Vagina (tissue), 2 donors: Measurements from ENCODE around the gene TTF2.

Experiments used
- CTCF ChIP-seq, 3 experiments: fragments of 450-650 bp in 2 of 3; fragments of 200-600 bp in 1 of 3; sonication (generic) in 1 of 3; IDR thresholded peaks; one replicate each; pipeline ENCODE4 v1.5.1; 2017 to 2019; ENCODE audit warnings: antibody characterized with exemption in 3 of 3, mild to moderate bottlenecking in 2 of 3, moderate library complexity in 2 of 3
- POLR2A ChIP-seq, 2 donors: fragments of 450-650 bp; IDR thresholded peaks; one replicate each; pipeline ENCODE4 v1.6.1; 2017; ENCODE audit warnings: antibody characterized with exemption in 2 of 2, mild to moderate bottlenecking in 2 of 2, moderate library complexity in 2 of 2
- POLR2AphosphoS5 ChIP-seq, 2 donors: sonication (generic); formaldehyde crosslinking; IDR thresholded peaks; one replicate each; pipeline ENCODE4 v1.9.0; 2017; ENCODE audit warnings: antibody characterized with exemption in 2 of 2, mild to moderate bottlenecking in 2 of 2, low read depth in 1 of 2; ENCODE audit not compliant: insufficient read depth in 1 of 2

GRCh38 chr1:117036018-117036461 is 24.1 kb upstream of the TTF2 start:
- TF ChIP-seq POLR2A (IDR thresholded peaks at IDR 0.05) (no peak), CTCF (IDR thresholded peaks at IDR 0.05) (no peak), POLR2AphosphoS5 (IDR thresholded peaks at IDR 0.05; ENCODE audit: insufficient read depth in 1 of 2, low read depth in 1 of 2) (no peak)
